ENCODE measurements around the gene RNF8. TPM values are rescaled to one million over a fixed set of nuclear protein-coding genes. Genes with fewer than 3 reads are reported as not detected.

Gene RNF8
- total RNA-seq, 1 experiment from 2014 or later = 35.9 TPM

DNA sequence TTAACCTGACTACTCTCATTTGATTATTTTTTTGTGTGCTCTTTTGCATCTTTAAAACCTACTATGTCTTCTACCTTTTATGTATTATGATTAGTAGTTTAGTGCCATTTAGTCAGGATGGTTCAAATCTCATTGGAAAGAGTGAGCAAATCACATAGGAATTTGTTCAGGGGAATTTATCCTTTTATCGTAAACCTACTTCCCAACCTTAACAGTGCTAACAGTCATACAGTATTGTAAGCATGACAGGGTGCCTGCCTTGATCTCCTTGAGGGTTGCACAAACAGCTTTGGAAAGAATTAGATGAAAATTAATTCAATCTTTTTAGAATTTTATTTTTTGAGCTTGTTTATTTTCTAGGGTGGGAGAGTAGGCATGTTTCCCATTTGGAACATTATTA lies 18.3 kb downstream of the RNF8 start:
- Mint-ChIP-seq H3K9me3 (no peaks in the 10 kb centered on the region), H3K4me3 (no peak overlapping the region), H3K36me3 (peaks cover 35% of the 10 kb centered on the region; the same call in 1 of the 2 replicates), H3K27me3 (ENCODE audit: low read depth) (no peaks in the 10 kb centered on the region), H3K4me1 (no peaks in the 10 kb centered on the region), H3K27ac (no peak overlapping the region)
- ATAC-seq (no peak), DNase-seq (ENCODE audit: low spot score) (no peak)
- ChIA-PET CTCF (no interaction called here), POLR2A (no interaction called here)
- TF ChIP-seq ZNF671 (CRISPR knock-in tag; IDR thresholded peaks at IDR 0.05) (no peak), RORB (CRISPR knock-in tag; IDR thresholded peaks at IDR 0.05) (no peak)

DNA sequence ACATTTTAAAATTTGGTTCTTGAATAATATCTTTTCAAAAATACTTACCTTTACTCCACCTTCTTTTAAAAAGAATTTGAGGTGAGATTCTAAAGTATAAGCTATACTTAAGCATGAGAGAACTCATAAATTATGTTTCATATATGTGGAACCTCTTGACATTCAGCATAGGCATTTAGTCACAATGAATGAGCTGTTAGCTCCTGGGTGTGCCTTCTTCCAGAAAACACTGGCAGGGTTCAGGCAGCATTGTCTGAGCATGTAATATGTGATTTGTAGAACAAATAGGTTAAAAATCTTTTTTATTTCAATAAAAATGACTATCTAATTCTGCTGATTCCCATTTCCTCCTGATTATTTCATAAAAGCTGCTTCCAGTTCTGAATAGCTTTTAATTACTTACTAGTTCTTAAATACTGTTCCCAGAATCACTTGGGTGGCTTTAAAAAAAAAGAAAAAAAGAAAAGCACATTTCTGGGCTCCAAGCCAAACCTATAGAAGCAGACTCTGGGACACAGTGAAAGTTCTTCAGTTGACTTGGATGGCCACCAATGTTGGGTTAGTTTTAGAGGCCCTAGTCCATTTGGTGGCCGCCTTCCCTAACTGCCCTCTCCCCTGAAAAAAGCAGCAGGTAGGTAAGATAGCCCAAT lies 20.2 kb downstream of the RNF8 start:
- DNase-seq (ENCODE audit: low spot score) (no peak), ATAC-seq (no peak)
- no peaks in the 10 kb centered on the region for H3K27me3 Mint-ChIP-seq (ENCODE audit: low read depth)
- no peak overlapping the region for H3K4me3 Mint-ChIP-seq
- peaks cover 37% of the 10 kb centered on the region for H3K36me3 Mint-ChIP-seq
- no peak for TF ChIP-seq RELA (CRISPR knock-in tag; IDR thresholded peaks at IDR 0.05; ENCODE audit: borderline replicate concordance)
- TF ChIP-seq, protein P1, sequence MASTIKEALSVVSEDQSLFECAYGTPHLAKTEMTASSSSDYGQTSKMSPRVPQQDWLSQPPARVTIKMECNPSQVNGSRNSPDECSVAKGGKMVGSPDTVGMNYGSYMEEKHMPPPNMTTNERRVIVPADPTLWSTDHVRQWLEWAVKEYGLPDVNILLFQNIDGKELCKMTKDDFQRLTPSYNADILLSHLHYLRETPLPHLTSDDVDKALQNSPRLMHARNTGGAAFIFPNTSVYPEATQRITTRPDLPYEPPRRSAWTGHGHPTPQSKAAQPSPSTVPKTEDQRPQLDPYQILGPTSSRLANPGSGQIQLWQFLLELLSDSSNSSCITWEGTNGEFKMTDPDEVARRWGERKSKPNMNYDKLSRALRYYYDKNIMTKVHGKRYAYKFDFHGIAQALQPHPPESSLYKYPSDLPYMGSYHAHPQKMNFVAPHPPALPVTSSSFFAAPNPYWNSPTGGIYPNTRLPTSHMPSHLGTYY (CRISPR knock-in tag; IDR thresholded peaks at IDR 0.05) = no peak
- TF ChIP-seq, protein P2, sequence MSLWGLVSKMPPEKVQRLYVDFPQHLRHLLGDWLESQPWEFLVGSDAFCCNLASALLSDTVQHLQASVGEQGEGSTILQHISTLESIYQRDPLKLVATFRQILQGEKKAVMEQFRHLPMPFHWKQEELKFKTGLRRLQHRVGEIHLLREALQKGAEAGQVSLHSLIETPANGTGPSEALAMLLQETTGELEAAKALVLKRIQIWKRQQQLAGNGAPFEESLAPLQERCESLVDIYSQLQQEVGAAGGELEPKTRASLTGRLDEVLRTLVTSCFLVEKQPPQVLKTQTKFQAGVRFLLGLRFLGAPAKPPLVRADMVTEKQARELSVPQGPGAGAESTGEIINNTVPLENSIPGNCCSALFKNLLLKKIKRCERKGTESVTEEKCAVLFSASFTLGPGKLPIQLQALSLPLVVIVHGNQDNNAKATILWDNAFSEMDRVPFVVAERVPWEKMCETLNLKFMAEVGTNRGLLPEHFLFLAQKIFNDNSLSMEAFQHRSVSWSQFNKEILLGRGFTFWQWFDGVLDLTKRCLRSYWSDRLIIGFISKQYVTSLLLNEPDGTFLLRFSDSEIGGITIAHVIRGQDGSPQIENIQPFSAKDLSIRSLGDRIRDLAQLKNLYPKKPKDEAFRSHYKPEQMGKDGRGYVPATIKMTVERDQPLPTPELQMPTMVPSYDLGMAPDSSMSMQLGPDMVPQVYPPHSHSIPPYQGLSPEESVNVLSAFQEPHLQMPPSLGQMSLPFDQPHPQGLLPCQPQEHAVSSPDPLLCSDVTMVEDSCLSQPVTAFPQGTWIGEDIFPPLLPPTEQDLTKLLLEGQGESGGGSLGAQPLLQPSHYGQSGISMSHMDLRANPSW (CRISPR knock-in tag; conservative IDR thresholded peaks at IDR 0.05; ENCODE audit: low read depth) = no peak
- TF ChIP-seq, protein P3, sequence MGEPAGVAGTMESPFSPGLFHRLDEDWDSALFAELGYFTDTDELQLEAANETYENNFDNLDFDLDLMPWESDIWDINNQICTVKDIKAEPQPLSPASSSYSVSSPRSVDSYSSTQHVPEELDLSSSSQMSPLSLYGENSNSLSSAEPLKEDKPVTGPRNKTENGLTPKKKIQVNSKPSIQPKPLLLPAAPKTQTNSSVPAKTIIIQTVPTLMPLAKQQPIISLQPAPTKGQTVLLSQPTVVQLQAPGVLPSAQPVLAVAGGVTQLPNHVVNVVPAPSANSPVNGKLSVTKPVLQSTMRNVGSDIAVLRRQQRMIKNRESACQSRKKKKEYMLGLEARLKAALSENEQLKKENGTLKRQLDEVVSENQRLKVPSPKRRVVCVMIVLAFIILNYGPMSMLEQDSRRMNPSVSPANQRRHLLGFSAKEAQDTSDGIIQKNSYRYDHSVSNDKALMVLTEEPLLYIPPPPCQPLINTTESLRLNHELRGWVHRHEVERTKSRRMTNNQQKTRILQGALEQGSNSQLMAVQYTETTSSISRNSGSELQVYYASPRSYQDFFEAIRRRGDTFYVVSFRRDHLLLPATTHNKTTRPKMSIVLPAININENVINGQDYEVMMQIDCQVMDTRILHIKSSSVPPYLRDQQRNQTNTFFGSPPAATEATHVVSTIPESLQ (CRISPR knock-in tag; IDR thresholded peaks at IDR 0.05) = no peak
- ChIA-PET CTCF (no interaction called here), POLR2A (interaction anchor here (0.6 kb wide), 1 partner anchor 11 kb away, joined by 3 read pairs; no protein-coding TSS in a partner anchor)
- no peaks in the 10 kb centered on the region for H3K4me1 Mint-ChIP-seq
- no peaks in the 10 kb centered on the region for H3K9me3 Mint-ChIP-seq
- H3K27ac Mint-ChIP-seq = no peak overlapping the region

DNA sequence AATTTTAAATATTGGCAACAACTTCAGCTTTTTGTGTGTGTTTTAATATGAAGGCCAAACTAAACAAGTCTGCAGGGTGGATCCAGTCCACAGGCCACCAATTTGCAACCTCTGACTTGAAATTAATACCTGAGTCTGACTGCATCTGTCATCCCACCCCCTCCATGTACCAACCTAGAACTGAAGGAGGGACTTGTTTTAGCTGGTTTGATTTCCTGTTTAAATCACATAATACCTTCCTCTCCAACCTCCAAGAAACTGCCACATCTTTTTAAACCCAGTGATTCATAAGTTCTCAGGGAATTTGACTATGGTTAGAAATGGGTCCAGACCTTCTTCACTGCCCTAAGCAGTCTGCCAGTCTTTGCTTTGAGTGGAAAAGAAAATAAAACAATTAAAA lies 21.6 kb downstream of the RNF8 start:
- DNase-seq (ENCODE audit: low spot score) (no peak), ATAC-seq (no peak)
- Mint-ChIP-seq H3K27ac (no peak overlapping the region), H3K4me1 (no peaks in the 10 kb centered on the region), H3K4me3 (no peak overlapping the region), H3K9me3 (no peaks in the 10 kb centered on the region), H3K36me3 (peaks cover 32% of the 10 kb centered on the region), H3K27me3 (ENCODE audit: low read depth) (no peaks in the 10 kb centered on the region)
- ChIA-PET CTCF (no interaction called here), POLR2A (no interaction called here)
- TF ChIP-seq GRHL2 (CRISPR knock-in tag; IDR thresholded peaks at IDR 0.05; ENCODE audit: insufficient replicate concordance, severe bottlenecking) (no peak), HMGA2 (CRISPR knock-in tag; IDR thresholded peaks at IDR 0.05) (no peak), ESRRA (CRISPR knock-in tag; IDR thresholded peaks at IDR 0.05; ENCODE audit: borderline replicate concordance) (no peak), ZNF121 (CRISPR knock-in tag; IDR thresholded peaks at IDR 0.05) (no peak), GTF2I (CRISPR knock-in tag; conservative IDR thresholded peaks at IDR 0.05) (no peak), MXD4 (CRISPR knock-in tag; IDR thresholded peaks at IDR 0.05; ENCODE audit: borderline replicate concordance) (no peak), PRRX2 (CRISPR knock-in tag; IDR thresholded peaks at IDR 0.05) (no peak)
- TF ChIP-seq, protein P4, sequence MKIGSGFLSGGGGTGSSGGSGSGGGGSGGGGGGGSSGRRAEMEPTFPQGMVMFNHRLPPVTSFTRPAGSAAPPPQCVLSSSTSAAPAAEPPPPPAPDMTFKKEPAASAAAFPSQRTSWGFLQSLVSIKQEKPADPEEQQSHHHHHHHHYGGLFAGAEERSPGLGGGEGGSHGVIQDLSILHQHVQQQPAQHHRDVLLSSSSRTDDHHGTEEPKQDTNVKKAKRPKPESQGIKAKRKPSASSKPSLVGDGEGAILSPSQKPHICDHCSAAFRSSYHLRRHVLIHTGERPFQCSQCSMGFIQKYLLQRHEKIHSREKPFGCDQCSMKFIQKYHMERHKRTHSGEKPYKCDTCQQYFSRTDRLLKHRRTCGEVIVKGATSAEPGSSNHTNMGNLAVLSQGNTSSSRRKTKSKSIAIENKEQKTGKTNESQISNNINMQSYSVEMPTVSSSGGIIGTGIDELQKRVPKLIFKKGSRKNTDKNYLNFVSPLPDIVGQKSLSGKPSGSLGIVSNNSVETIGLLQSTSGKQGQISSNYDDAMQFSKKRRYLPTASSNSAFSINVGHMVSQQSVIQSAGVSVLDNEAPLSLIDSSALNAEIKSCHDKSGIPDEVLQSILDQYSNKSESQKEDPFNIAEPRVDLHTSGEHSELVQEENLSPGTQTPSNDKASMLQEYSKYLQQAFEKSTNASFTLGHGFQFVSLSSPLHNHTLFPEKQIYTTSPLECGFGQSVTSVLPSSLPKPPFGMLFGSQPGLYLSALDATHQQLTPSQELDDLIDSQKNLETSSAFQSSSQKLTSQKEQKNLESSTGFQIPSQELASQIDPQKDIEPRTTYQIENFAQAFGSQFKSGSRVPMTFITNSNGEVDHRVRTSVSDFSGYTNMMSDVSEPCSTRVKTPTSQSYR (CRISPR knock-in tag; IDR thresholded peaks at IDR 0.05) = no peak
- TF ChIP-seq, protein P5, sequence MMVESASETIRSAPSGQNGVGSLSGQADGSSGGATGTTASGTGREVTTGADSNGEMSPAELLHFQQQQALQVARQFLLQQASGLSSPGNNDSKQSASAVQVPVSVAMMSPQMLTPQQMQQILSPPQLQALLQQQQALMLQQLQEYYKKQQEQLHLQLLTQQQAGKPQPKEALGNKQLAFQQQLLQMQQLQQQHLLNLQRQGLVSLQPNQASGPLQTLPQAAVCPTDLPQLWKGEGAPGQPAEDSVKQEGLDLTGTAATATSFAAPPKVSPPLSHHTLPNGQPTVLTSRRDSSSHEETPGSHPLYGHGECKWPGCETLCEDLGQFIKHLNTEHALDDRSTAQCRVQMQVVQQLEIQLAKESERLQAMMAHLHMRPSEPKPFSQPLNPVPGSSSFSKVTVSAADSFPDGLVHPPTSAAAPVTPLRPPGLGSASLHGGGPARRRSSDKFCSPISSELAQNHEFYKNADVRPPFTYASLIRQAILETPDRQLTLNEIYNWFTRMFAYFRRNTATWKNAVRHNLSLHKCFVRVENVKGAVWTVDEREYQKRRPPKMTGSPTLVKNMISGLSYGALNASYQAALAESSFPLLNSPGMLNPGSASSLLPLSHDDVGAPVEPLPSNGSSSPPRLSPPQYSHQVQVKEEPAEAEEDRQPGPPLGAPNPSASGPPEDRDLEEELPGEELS (CRISPR knock-in tag; IDR thresholded peaks at IDR 0.05) = no peak
- TF ChIP-seq, protein P6, sequence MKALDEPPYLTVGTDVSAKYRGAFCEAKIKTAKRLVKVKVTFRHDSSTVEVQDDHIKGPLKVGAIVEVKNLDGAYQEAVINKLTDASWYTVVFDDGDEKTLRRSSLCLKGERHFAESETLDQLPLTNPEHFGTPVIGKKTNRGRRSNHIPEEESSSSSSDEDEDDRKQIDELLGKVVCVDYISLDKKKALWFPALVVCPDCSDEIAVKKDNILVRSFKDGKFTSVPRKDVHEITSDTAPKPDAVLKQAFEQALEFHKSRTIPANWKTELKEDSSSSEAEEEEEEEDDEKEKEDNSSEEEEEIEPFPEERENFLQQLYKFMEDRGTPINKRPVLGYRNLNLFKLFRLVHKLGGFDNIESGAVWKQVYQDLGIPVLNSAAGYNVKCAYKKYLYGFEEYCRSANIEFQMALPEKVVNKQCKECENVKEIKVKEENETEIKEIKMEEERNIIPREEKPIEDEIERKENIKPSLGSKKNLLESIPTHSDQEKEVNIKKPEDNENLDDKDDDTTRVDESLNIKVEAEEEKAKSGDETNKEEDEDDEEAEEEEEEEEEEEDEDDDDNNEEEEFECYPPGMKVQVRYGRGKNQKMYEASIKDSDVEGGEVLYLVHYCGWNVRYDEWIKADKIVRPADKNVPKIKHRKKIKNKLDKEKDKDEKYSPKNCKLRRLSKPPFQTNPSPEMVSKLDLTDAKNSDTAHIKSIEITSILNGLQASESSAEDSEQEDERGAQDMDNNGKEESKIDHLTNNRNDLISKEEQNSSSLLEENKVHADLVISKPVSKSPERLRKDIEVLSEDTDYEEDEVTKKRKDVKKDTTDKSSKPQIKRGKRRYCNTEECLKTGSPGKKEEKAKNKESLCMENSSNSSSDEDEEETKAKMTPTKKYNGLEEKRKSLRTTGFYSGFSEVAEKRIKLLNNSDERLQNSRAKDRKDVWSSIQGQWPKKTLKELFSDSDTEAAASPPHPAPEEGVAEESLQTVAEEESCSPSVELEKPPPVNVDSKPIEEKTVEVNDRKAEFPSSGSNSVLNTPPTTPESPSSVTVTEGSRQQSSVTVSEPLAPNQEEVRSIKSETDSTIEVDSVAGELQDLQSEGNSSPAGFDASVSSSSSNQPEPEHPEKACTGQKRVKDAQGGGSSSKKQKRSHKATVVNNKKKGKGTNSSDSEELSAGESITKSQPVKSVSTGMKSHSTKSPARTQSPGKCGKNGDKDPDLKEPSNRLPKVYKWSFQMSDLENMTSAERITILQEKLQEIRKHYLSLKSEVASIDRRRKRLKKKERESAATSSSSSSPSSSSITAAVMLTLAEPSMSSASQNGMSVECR (CRISPR knock-in tag; IDR thresholded peaks at IDR 0.05; ENCODE audit: borderline replicate concordance) = no peak

Measured in WTC11 (cell line).